HG03095 (cell line): ENCODE data around the gene MKLN1.
"Not testable (repeated sequence)": the region's sequence is repeated elsewhere in the genome, so short reads cannot be mapped to it uniquely, and the experiment has no call there.

ENCODE experiments used
- ATAC-seq: cut with Tn5 transposase; IDR thresholded peaks from one replicate; pipeline ENCODE4 v1.9.1; 2021; ENCODE audit warnings: moderate library complexity; ENCODE audit not compliant: unreplicated experiment

The MKLN1 gene

DNA sequence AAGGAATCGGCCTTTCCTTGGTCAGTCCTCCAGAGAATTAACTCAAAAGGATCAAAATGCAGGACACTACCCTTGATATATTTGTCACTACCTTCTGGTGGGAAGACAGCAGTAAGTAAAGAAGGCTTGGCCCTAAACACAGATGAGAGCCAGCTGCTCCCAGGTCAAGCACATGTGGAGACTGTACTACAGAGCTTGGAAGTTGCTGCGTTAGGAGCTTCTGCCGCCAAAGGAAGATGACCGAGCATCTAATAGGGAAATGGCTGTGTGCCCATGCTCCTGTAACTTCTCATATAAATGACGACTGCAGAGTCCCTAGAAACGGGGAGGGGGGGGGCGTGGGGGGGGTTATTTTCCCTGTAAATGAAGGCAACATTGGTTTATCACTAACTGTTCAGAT is 169.8 kb downstream of the MKLN1 start:
- ATAC-seq = no peak

GRCh38 chr7:131498237-131498885 is 170.7 kb downstream of the MKLN1 start:
- ATAC-seq = no peak

- no peak for ATAC-seq
Measured at GRCh38 chr7:131499801-131500200, 172.1 kb downstream of the MKLN1 start.

GRCh38 chr7:131500357-131500756 is 172.7 kb downstream of the MKLN1 start:
- no peak for ATAC-seq

DNA sequence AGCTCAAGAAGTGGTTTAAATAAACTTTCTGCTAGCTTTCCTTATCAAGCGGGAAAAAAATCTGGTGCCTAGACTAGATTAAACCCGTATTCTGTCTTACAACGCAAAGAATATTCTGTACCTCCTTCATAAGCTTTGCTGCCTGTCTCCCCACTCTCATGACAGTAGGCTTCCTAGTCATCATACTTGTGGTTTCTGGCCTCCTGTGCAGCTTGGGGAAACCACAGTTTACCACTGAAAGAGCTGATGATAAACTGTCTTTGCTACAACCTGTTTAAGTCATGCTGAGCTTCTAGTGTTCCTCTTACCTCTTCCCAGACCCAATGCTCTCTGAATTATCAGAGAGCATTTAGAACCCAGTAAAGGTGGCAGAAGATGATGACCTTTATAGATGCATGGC is 173.7 kb downstream of the MKLN1 start:
- peak; percentile 80 for ATAC-seq

- no peak for ATAC-seq
Measured at GRCh38 chr7:131501930-131502685, 174.4 kb downstream of the MKLN1 start.

GRCh38 chr7:131502810-131503508 is 175.3 kb downstream of the MKLN1 start:
- no peak for ATAC-seq

DNA sequence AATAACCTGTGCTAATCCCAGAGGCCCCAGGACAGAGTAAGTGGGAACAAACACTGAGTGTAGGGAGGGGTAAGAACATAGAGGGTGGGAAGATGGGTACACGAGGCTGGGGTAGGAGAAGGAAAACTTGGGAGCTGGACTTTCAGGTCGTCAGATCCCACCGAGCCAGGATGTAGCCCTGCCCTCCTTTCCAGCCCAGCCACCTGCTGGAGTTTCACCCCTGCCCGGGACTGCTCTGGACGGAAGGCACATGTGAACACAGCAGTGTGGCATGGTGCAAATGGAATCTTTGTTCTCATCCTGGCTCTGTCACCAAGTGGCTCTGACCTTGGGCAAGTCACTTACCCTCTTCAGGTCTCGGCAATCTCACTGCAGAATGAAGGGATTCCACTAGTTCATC is 176.0 kb downstream of the MKLN1 start:
- ATAC-seq = no peak

GRCh38 chr7:131504157-131504899 is 176.7 kb downstream of the MKLN1 start:
- ATAC-seq = no peak

- ATAC-seq = not testable (repeated sequence)
Measured at GRCh38 chr7:131505037-131505620, 177.5 kb downstream of the MKLN1 start.

GRCh38 chr7:131505636-131506557 is 178.2 kb downstream of the MKLN1 start:
- ATAC-seq = no peak

GRCh38 chr7:131506597-131506996 is 178.9 kb downstream of the MKLN1 start:
- ATAC-seq = no peak

- ATAC-seq = peak; percentile 83
Measured at GRCh38 chr7:131507592-131508331, 180.1 kb downstream of the MKLN1 start.

DNA sequence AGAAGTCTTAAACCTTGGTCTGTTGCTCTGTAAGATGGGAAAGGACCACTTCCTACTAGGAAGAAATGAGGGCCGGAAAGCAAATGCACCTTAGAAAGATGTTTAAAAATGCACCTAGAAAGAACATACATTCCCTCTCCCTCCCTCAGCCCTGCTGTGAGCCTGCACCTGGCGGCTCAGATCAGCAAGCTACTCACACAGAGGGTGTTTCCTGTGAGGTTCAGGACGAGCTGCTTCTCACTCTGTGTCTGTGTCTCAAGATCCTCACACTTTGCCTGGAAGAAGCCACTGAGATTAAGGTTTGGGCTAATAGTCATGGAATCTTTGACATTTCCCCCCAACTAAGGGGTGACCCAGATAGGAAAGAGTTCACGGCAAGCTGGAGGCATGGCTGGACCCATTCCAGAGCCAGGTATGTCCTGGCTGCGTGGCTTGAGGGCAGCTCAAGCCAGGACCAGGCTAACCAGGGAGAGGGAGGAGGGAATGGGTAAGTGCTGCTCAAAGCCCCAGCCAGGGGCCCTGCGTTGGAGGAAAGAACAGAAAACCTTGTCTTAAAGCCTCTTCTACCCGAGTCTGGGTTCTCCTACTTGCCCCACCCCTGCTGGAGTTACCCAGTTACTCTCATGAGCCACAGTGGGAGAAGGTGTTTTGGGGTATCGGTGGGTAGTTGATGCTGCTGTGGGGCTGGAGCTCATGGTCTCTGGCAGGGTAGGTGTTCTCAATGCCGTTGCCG is 181.2 kb downstream of the MKLN1 start:
- no peak for ATAC-seq

DNA sequence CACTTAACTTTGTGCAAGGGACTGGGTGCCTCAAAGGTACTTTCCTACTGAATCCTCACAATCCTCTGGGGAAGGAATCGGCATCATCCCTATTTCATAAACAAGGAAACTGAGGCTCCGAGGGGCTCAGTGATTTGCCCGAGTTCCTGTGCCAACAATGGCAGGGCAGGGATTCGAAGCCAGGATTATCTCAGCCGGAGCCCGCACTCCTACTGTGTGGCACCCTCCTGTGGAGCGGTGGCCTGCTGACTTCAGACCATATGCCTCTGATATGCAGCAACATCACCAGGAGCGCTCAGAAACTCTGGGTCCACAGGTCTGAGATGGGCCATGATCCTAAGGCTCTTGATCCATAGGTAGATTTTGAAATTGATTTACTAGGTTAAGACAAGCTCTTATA is 182.1 kb downstream of the MKLN1 start:
- no peak for ATAC-seq

GRCh38 chr7:131511071-131511470 is 183.4 kb downstream of the MKLN1 start:
- no peak for ATAC-seq

DNA sequence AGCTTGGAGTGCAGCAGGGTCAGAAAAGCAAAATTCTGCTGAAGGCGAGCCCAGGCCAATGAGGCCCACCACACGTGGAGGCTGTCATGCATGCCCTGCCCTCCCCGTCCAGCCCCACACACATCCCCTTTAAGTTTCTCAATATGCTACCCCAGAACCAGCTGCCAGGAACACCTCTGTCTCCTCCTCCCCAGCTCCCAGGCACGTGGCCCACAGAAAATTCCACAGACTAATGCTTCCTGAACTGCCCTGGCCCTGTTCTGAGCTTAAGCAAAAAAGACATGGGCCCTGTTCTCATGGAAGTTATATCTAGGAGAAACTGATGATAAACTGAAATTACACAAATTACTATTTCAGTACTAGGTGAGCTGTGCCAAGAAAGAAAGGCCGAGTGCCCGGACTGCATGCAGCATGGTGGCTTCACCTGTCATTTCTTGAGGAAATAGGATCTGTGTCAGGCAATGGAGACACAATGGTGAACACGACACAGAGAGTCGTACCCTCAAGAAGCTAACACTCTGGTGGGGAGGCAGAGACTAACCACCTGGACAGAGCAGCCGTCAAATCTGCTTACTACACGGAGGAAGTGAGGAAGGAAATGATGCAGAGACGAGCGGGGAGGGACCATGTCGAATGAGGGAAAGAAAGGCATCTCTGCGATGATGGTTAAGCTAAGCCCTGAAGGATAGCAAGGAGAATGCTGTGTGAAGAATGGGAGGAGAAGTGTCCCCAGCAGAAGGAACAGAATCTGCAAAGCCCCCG is 184.3 kb downstream of the MKLN1 start:
- no peak for ATAC-seq
